ENCODE data around the gene VIPAS39. TPM values are rescaled to one million over a fixed set of nuclear protein-coding genes. Genes with fewer than 3 reads are reported as not detected.

Gene VIPAS39
- total and polyA plus RNA-seq, 9 of the 15 experiments (the other 6 are each of a cell fraction or from before 2014, with no cell fraction given) = 5.7 to 25.6 (median 9.9) TPM

DNA sequence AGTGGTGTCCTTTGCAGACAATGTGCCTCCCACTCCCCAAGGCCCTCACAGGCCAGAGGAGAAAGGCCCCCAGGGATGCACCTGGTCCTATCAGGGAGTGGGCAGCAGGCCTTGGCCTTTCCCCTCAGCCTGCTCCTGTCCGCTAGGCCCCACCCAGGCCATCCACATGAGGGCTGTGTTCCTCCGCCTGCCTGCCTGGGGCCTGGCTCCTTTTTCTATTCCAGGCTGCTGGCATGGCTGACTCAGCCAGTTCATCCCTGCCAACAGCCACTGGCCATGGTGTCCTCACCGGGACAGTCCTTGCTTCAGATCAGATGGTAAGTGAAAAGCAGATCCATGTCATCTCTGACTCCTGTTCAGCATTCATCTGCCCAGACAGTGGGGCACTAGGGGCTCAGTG is 27.9 kb upstream of the VIPAS39 start:
- Histone ChIP-seq H3K27ac (ENCODE audit: extremely low read depth, low read depth, low read length) (no peak overlapping the region), H3K4me2 (ENCODE audit: insufficient read depth, low read length) (no peak overlapping the region), H3K4me3 (no peak overlapping the region), H3K9ac (ENCODE audit: insufficient read depth in 1 of 2, low read depth in 2 of 2, low read length in 2 of 2) (peak overlapping the region in 1 of 2 experiments; percentile 35; a peak in 1 of 4 replicates), H2AFZ (ENCODE audit: low read depth, low read length) (no peak overlapping the region), H3K27me3 (ENCODE audit: control insufficient read depth in 2 of 2, insufficient read depth in 2 of 2, low read length in 2 of 2) (peaks cover 7 to 26% of the 10 kb centered on the region in 2 experiments; a peak in 4 of 5 replicates), H3K36me3 (ENCODE audit: control insufficient read depth, insufficient read depth, low read length) (no peaks in the 10 kb centered on the region), H3K9me3 (replicated peaks; ENCODE audit: control insufficient read depth, insufficient read depth, low read depth, low read length) (no peaks in the 10 kb centered on the region), H3K4me1 (replicated peaks in 1 of 2; ENCODE audit: control insufficient read depth in 2 of 2, insufficient read depth in 2 of 2, low read length in 2 of 2) (no peaks in the 10 kb centered on the region; a peak in 1 of 5 replicates), H3K9me1 (ENCODE audit: control insufficient read depth, insufficient read depth, low read length) (no peaks in the 10 kb centered on the region), H4K20me1 (replicated peaks; ENCODE audit: control insufficient read depth, insufficient read depth, low read length) (no peaks in the 10 kb centered on the region), H3K79me2 (ENCODE audit: control insufficient read depth, insufficient read depth, low read length) (no peaks in the 10 kb centered on the region)
- in situ Hi-C loops (cut with MboI) = no loop called here
- no TSS peak for BruUV-seq (replicated peaks)
- DNase-seq (ENCODE audit: extremely low read depth in 1 of 4, low spot score in 3 of 4) (no peak), FAIRE-seq (no peak), ATAC-seq (no peak)
- ChIA-PET CTCF (ENCODE audit: low intra/inter-chr PET ratio) (no interaction called here), POLR2A (no interaction called here)
- intact Hi-C loops (cut with micrococcal nuclease) = no loop called here
- whole genome bisulfite sequencing (ENCODE audit: insufficient coverage, low coverage, missing lambda C conversion rate) = no CpG with 5 or more reads among the region's 3 CpGs
- no peak for TF ChIP-seq HMGXB4 (CRISPR knock-in tag; IDR thresholded peaks at IDR 0.05)
- TF ChIP-seq SMARCB1 (IDR thresholded peaks at IDR 0.05; ENCODE audit: insufficient read length, low read depth) = no peak
- no peak for TF ChIP-seq USF1 (CRISPR knock-in tag; IDR thresholded peaks at IDR 0.05)
- no peak for TF ChIP-seq MYBL2 (IDR thresholded peaks at IDR 0.05; ENCODE audit: low read depth)
- TF ChIP-seq MYBL2 (CRISPR knock-in tag; IDR thresholded peaks at IDR 0.05; ENCODE audit: borderline replicate concordance) = no peak
- TF ChIP-seq EGR1 (conservative IDR thresholded peaks at IDR 0.05) = no peak
- no peak for TF ChIP-seq TAF1 (IDR thresholded peaks at IDR 0.05; ENCODE audit: control insufficient read depth, extremely low read depth, insufficient read depth, low read length, severe bottlenecking)
- no peak for TF ChIP-seq NFYB (IDR thresholded peaks at IDR 0.05; ENCODE audit: extremely low read depth, insufficient read length)
- TF ChIP-seq, protein P1, sequence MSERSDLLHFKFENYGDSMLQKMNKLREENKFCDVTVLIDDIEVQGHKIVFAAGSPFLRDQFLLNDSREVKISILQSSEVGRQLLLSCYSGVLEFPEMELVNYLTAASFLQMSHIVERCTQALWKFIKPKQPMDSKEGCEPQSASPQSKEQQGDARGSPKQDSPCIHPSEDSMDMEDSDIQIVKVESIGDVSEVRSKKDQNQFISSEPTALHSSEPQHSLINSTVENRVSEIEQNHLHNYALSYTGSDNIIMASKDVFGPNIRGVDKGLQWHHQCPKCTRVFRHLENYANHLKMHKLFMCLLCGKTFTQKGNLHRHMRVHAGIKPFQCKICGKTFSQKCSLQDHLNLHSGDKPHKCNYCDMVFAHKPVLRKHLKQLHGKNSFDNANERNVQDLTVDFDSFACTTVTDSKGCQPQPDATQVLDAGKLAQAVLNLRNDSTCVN (CRISPR knock-in tag; IDR thresholded peaks at IDR 0.05) = no peak
- no peak for TF ChIP-seq SREBF1 (IDR thresholded peaks at IDR 0.05; ENCODE audit: borderline replicate concordance, low read depth, low read length)
- TF ChIP-seq, protein P2, sequence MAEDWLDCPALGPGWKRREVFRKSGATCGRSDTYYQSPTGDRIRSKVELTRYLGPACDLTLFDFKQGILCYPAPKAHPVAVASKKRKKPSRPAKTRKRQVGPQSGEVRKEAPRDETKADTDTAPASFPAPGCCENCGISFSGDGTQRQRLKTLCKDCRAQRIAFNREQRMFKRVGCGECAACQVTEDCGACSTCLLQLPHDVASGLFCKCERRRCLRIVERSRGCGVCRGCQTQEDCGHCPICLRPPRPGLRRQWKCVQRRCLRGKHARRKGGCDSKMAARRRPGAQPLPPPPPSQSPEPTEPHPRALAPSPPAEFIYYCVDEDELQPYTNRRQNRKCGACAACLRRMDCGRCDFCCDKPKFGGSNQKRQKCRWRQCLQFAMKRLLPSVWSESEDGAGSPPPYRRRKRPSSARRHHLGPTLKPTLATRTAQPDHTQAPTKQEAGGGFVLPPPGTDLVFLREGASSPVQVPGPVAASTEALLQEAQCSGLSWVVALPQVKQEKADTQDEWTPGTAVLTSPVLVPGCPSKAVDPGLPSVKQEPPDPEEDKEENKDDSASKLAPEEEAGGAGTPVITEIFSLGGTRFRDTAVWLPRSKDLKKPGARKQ (CRISPR knock-in tag; IDR thresholded peaks at IDR 0.05) = no peak
- no peak for TF ChIP-seq HDAC8 (tag; IDR thresholded peaks at IDR 0.05)
- no peak for TF ChIP-seq SAP30 (IDR thresholded peaks at IDR 0.05; ENCODE audit: borderline replicate concordance, insufficient read depth, low read depth, low read length, poor library complexity, severe bottlenecking)
- TF ChIP-seq ZSCAN32 (CRISPR knock-in tag; IDR thresholded peaks at IDR 0.05) = no peak
- TF ChIP-seq PRPF4 (IDR thresholded peaks at IDR 0.05; ENCODE audit: insufficient read depth, low read depth, low read length, poor library complexity, severe bottlenecking) = no peak
- TF ChIP-seq ZNF3 (CRISPR knock-in tag; IDR thresholded peaks at IDR 0.05) = no peak
